HPDE6-E6E7 (cell line): Measurements from ENCODE around the gene CHKB.
"Not testable (repeated sequence)": the region's sequence is repeated elsewhere in the genome, so short reads cannot be mapped to it uniquely, and the experiment has no call there.

Experiments
- DNase-seq: peaks from one replicate; pipeline ENCODE4 v3.0.0; 2011; ENCODE audit warnings: missing footprints; ENCODE audit errors: extremely low spot score

CHKB gene

GRCh38 chr22:50582493-50583293, at the start of gene CHKB:
Gene CHKB (minus strand): TSS chr22:50582849. CDS start chr22:50582781, 68 bp downstream.
- peak; percentile 98 for DNase-seq

- DNase-seq: no peak
These were observed 47.7 kb upstream of the CHKB start for GRCh38 chr22:50630376-50630775.

- DNase-seq: no peak
These were observed 46.0 kb upstream of the CHKB start for GRCh38 chr22:50628543-50629134.

GRCh38 chr22:50627642-50628542, 45.2 kb upstream of the CHKB start, which contains the start of gene ARSA:
Gene ARSA (minus strand): TSS chr22:50628152. CDS start chr22:50627779, 373 bp downstream.
- DNase-seq: peak; percentile 60

- no peak for DNase-seq
These were observed 44.4 kb upstream of the CHKB start for GRCh38 chr22:50626850-50627641.

GRCh38 chr22:50626314-50626849, 43.7 kb upstream of the CHKB start:
- no peak for DNase-seq

- DNase-seq: no peak
These were observed 43.1 kb upstream of the CHKB start for GRCh38 chr22:50625568-50626313.

- no peak for DNase-seq
These were observed 42.5 kb upstream of the CHKB start for GRCh38 chr22:50625131-50625567.

GRCh38 chr22:50624347-50625130, 41.9 kb upstream of the CHKB start:
- no peak for DNase-seq

- DNase-seq: no peak
These were observed 40.2 kb upstream of the CHKB start for GRCh38 chr22:50622723-50623327.

GRCh38 chr22:50621948-50622722, 39.5 kb upstream of the CHKB start:
- DNase-seq: no peak

- DNase-seq: no peak
These were observed 38.8 kb upstream of the CHKB start for GRCh38 chr22:50621356-50621880.

- no peak for DNase-seq
These were observed 38.1 kb upstream of the CHKB start for GRCh38 chr22:50620593-50621355.

GRCh38 chr22:50614296-50614695, 31.6 kb upstream of the CHKB start:
- not testable (repeated sequence) for DNase-seq

GRCh38 chr22:50613291-50613981, 30.8 kb upstream of the CHKB start:
- no peak for DNase-seq

- no peak for DNase-seq
These were observed 30.0 kb upstream of the CHKB start for GRCh38 chr22:50612528-50613221.
